Measurements from ENCODE around the gene TMEM181.
"Not testable (repeated sequence)": the region's sequence is repeated elsewhere in the genome, so short reads cannot be mapped to it uniquely, and the experiment has no call there.

The TMEM181 gene

DNA sequence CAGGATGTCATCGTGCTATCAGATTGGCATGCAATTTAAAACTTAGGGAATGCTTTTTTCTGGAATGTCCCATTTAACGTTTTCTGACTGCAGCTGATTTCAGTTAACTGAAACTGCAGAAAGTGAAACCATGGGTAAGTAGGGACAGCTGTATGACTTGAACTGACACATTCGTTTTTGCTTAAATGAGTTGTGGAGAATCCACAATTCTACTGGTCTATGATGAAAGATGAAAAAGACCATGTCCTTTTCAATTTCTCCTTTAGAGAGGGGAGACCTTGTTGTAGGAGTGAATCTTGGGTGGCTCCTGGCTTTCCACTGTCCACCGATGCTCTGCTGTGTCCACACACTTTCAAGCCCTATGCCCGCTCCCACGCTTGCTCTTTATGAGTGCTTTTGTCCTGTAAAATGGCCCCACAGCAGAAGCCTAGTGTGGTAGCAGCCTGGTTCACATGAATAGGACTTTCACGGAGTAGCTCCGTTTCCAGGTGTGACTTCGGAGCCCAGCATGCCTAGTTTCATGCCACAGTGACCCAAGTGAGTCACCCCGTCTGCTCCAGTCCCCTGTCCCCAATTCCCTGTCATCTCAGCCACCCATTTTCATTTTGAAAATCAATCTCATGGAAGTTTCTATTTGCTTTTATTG, 62.8 kb downstream of the TMEM181 start:
- no peak for DNase-seq

DNA sequence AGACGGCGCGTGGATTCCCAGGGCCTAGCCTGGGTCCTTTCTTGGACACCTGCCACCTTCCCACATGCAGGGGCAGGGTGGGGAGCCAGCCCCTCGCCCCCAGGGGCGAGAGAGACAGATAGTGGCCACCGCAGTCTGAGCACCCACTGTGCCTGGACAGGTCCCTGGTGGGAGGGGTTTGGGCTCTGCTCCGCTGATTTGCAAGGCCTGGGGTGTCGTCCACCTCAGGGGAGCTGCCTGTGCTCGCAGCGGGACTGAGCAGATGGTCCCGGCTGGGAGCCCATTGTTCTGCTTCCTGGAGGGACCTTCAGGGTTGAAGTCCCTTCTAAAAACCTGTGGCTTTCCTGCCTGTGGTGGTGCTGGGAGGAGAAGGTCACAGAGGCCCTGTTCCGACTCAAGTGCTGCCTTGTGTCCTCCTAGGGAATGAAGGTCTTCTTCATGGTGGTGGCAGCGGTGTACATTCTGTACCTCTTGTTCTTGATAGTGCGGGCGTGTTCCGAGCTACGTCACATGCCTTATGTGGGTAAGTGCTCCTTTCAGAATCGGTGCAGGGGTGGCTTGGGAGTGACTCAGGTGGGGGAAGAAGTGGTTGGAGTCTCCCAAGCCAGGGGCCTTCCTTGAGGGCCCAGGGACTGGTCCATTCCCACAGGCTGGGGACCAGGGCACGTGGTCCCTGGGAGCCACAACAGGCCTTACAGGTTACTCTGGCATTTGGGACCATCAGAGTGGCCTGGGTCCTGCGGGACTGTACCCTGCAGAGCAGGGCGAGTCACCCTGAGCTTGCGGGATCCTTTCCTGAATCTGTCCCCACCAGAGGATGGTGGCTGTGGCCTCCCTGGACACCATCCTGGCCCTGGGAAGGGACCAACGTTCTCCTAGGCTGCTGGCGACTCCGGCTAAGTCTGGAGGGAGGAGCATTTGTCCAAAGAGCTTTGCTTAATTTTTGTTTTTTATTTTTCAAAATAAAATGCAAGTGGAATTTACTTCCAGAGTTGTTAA, 65.1 kb downstream of the TMEM181 start:
- DNase-seq: no peak

DNA sequence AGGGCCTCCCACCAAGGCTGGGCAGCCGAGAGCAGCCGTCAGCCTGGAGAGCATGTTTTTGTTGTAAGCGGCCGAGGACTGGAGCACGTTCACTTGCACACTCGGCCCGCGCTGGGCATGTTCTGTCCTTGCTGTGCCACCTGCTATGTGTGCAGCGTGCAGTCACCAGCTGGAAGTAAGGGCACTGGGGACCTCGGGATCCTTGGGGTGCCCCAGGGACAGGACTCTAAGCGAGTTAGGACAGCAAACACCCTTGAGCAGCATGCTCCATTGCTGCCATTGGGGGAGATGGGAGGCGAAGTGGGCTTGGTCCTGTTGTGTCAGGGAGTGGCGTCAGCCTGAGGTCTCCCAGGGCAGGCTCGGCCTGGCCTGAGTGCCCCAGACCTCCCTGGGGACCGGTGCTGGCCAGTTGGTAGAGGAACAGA, 66.0 kb downstream of the TMEM181 start:
- no peak for DNase-seq

DNA sequence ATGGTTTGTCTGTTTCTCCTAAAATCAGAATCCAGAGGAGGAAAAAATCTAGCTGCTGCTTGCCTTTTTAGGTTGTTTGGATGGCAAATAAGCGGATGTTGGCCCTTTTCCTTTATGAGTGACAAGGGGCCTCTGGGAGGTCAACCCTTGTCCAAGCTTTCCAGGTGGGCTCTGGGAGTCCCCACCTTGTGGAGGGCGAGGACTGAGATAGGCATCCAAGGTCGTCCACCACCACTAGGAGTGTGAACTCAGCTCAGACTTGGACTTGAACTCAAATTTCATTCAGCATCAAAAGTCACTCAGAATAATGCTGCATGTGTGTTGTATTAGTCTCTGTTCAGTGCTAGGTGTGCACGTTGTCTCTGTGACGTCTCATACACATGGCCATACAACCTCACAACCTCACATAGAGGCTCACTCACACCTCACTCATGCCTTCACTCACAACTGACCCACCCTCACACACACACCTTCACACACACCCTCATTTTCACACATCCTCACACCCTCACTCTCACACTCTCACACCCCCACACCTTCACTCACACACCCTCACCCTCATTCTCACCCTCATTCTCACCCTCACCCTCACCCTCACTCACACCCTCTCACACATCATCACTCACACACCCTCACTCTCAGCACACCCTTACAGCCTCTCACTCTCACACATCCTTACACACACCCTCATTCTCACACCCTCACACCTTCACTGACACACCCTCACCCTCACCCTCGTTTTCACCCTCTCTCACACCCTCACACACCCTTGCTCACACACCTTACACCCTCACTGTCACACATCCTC, 66.7 kb downstream of the TMEM181 start:
- no peak for DNase-seq

DNA sequence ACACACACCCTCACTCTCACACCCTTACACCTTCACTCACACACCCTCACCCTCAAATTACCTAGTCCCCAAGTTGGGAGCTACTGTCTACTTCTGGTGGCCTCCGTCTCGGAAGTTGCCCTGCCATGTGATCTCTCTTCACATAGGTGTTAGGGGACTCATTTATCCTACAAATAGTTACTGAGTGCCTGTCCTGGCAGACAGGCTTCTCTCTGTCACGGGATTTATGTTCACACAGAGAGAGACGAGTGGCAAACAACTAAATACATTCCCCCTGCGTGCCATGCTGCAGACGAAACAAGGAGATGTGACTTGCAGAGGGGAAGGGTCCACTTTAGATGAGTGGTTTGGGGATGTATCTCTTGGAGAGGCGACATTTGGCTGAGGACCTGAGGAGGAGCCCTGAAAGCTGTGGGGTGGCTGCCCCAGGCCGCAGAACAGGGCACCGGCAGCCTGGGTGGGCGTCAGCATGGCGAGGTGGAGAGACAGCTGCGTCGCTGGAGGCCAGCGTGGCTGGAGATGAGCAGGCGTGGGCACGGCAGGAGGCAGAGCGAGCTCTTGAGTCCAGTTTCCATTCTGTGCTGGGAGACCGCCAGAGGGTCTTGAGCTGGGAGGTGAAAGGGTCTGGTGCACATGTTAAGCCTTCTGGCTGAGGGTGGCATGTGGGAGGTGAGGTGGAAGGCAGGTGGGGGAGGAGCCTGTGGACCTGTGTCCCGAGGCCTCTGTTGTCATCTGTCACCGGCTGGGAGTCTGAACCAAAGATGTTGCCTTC, 67.5 kb downstream of the TMEM181 start:
- no peak for DNase-seq

DNA sequence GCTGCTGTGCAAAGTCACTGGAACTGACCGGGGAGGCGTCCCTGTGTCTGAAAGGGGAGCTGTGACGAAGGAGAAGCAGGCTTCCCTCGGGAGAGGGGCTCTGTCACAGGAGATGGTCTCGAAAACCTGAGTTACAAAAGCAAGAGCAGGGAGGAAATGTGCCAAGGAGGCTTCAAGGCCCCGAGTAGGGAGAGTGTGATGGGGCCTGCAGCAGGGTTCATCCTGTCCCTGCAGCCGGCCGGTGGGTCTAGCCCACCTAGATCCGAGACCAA, 68.0 kb downstream of the TMEM181 start:
- DNase-seq: no peak

DNA sequence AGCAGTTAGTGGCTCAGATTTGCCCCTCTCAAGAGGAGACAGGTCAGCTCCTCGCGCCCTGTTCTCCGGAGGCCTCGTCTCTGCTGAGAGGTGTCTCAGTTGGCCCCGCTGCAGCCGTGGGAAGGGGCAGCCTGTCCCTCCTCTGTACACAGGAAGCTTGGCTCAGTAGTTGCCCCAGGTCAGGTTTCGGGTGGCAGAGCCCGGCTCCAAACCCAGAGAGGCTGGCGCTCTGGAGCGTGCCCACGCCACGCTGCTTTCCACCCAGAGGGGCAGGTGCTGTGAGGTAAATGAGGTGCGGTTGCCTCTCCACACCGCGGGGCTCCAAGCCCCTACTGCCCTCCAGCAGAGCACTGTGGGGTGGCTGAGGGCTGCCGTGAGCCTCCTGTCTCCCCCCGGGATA, 68.7 kb downstream of the TMEM181 start:
- no peak for DNase-seq

DNA sequence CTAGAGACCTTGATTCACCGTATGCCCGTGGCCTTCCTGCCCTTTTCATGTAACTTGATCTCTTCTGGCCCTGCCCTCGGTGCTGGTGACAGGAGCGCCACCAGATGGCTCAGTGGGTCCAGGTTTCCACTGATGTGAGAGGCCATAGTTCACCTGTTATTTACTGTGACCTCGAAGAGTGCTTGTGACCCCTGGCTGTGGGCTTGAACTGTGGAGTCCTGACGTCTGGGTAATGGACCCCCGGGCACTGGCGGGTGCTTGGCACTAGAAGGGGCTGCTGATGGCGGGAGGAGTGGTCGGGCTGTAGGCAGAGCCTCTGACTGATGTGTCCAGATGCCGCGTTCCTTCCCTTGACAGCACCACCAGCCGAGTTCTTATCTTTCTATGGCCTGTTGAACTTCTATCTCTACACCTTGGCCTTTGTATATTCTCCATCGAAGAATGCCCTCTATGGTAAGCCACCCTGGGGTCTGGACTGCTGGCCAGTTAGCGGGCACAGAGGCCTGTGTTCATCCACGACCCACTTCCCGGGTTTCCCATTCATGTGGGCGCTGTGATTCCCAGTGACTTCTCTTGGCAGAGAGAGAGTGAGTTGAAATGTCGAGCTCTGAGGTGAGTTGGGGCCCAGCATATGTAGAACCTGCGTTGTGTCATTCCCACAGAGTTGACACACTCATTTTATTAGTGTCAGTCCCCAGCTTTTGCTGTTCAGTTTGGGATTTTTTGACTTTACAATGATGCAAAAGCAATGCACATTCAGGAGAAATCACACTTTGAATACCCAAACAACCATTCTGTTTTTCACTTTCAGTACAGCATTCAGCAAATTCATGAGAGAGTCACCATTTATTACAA, 69.7 kb downstream of the TMEM181 start:
- peak; percentile 4 for DNase-seq

DNA sequence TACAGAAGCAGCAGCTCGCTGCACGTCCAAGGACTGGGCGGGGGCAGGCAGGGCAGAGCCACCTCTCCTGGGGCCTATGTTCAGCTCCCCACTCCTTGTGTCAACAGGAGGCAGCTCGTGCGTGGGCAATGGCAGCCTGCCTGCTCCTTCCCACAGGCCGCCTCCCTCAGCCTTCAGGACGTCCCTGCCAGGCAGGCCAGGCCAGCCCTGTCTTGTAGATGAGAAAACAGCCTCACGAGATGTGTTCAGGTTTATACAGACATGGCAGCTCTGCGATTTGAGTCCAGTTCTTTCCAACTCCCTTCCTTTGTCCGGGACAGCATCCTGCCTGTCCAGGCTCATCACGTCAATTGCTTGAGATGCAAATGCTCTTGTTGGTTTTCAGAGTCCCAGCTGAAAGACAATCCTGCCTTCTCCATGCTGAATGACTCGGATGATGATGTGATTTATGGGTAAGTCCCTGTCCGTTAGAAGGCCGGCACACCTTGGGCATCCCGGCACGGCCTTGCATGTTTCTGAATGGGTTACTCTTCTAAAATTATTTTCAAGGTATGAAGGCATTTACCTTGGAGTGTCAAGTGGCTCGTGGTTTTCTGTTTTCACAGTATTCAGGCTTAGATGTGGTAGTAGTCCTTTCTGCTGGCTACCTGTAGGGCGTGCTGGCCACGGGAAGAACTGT, 71.2 kb downstream of the TMEM181 start:
- DNase-seq: no peak

DNA sequence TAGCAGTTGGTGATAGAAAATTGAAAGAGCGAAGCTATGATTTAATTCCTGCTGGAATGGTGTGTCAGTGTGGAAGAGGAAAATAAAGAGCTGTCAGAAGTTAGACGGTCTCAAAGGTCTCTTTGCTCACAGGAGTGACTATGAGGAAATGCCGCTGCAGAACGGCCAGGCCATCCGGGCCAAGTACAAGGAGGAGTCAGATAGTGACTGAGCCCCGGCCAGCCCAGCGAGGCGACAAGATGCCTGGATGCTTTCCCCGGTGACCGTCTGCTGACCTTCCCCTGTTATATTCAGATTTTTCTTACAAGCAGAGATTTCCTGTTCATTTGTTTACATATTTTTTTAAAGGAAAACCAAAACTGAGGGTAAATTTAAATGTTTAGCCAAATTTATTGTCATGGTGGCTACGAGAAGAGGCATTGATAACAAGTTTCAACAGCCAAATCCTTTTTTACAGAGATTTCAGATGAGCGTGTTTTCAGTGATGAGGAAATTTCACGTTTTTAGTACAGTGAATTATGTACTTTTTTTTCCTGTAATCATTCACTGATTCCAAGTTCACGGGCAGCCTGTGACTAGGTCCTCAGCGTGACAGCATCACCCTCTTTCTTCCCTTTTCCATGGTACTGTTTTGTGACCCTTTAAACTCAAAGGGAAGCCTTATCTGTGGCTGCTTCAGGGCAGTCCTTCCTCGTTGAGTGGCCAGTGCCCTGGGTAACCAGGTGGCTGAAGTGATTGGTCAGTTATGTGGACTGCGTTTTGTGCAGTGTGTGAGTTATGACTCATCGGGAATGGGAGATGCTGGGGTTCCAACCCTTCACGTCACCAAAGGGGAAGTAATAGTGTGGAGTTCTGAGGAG, 72.0 kb downstream of the TMEM181 start:
- DNase-seq: no peak

DNA sequence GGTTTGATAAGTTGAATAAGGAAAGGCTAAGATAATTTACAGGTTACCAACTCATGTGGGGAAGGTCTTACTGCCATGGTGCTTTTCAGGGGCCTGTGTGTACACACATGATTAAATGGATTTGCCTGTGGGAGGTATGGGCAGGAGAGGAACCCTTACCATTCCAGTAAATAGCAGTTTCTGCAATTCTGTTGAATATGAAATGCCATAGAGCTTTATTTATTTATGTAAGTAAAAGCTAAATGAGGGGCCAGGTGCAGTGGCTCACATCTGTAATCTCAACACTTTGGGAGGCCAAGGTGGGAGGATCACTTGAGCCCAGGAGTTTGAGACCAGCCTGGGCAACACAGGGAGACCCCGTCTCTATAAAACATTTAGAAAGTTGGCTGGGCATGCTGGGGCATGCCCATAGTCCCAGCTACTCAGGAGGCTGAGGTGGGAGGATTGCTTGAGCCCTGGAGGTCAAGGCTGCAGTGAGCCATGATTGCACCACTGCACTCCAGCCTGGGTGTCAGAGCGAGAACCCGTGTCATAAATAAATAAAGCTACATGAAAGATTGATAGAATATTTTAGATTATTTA, 72.7 kb downstream of the TMEM181 start:
- DNase-seq: not testable (repeated sequence)

DNA sequence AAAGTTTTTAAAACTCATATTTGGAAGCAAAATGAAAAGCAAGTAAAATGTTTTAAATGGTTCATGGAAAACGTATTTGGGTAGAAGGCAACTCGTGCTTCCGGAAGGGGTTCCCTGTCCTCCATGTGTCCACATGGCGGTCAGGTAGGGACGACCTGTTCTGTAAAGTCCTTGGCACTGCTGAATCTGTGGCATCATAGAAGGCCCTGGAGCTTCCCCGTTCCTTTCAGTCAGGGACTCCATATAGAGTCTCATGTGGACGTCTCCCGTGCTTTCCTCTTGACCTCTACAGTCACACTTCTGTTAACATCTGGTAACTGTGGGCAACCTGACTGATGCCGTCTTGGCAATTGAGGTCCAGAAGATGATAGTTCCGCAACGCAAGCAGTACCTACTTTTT, 73.2 kb downstream of the TMEM181 start:
- DNase-seq: no peak

DNA sequence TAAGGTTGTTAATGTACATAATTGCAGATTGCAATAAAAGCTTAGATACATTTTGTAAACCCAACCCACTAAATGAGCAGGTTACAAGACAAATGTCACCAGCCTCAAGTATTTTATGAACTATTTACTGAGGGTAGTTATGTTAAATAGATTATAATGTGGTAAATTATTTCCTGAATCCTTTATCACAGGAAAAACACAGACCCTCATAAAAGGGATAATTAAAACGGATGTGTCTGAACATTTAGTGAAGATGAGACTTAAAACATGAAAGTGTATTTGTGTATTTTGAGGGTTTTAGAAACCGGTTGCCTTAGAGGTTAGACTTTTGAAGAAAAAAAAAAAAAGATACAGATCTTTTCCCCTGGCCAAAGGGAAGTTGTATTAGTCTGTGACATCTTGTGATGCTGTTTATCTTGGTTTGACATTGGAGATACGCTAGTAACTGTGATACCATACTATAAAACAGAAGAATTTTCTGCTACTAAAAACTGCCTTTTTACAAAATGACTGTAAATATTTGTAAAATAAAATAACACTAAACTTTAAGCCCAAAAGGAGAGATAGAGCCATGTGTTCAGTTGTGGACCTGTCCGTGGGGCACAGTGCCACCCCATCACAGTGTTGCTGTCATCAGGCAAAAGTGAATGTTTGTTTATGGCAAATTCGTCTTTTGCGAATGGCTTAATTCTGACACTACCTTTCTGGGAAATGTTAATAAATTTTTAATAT, 75.0 kb downstream of the TMEM181 start:
- DNase-seq: no peak

DNA sequence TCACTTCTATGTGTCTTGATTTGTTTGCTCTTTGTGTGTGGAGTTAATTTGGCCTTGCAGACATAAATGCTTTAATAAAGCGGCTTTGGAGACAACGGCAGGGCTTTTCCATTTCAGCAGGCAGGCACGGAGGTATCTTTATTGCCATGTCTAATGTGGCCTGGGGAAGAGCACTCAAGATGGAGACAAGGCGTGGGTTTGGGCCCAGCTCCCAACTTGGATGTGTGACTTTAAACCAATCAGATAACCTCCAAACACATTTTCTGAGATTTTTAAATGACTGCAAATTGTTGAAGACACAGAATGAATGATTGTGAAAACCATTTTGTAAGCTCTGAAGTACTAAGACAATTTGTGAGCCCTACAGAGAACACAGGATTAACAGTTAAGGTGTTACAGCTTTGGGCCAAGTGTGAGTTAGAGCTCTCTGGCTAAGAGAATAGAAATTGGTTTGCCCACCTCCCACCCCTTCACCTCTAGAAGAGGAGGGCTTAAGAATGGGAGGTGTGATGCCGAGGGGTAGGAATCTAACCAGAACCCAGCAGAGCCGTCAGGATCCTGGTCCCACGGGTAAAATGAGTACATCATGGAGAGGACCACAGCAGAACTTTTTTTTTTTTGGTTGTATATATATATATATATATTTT, 75.7 kb downstream of the TMEM181 start:
- DNase-seq: no peak

DNA sequence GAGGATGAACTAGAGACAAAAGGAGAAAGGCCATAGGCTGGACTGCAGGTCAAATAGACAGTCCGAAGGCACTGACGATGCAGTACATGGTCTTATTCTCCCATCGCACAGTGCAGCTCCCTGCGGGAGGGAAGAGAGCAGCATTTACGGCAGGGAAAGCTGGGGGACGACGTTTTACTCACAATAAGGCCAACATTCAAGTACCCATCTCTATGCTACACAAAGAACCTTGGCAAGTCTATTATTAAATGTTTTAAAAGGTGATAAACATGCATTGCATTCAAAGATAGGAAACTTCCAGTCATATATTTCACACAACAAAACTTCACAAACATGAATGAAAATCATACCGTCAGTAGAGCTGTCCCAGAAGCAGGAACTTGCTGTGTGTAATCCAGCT, 76.9 kb downstream of the TMEM181 start:
- no peak for DNase-seq

DNA sequence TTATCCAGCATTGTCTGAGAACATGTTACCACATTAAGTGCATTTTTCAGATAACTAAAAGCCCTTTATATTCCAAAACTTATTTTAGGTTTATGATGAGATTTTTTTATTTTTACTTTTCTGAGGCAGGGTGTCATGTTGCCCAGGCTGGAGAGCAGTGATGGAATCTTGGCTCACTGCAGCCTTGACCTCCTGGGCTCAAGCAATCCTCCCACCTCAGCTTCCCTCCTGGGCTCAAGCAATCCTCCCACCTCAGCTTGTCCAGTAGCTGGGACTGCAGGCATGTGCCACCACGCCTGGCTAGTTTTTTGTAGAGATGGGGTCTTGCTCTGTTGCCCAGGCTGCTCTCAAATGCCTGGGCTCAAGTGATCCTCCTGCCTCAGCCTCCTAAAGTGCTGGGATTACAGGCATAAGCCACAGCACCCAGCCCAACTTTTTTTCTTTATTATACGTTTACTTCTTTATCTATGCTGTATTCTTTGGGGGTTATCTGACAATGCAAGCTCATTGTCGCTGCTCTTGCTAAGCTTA, 78.5 kb downstream of the TMEM181 start:
- DNase-seq: no peak

DNA sequence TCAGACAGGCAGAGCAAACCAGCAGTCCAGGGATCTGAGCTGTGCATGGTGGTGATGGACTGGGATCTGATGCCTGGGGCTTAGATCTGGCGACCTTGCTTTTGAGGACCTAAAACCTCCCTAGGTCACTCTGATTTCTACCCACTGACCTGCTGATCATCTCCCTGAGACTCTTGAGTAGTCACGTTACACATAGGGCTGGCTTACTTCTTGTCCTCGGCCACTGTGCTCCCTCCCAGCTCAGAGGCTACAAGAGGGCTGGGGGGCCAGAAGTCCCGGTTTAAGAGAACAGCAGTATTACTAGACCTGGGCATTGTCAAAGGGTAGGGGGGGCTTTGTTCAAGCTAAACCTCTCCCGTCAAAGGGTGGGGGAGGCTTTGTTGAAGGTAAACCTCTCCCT, 79.2 kb downstream of the TMEM181 start:
- DNase-seq: no peak

DNA sequence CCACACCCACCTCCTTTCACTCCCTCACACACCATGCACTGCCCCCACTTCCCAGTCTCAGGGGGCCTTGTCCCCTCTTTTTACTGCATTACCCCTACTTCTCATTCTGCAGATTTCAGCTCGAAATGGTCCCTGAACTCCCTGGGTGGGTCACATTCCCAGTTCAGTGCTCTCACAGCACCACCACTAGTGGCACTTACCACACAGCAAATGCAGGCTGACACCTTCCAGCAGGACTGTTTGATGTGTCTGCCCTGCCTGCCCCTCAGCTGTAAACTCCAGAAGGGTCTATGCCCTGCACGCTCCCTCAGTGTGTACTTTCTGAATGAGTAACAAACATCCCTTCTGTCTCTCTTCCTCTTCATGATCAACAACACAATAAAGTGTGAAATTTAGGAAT, 80.6 kb downstream of the TMEM181 start:
- DNase-seq: no peak

Measured in effector CD8-positive, alpha-beta T cell (primary cell).